Adipose tissue (tissue), 3 donors: Measurements from ENCODE around the gene IL1R2. TPM values are rescaled to one million over a fixed set of nuclear protein-coding genes. Genes with fewer than 3 reads are reported as not detected.

Experiments
- H3K27ac ChIP-seq: one replicate; pipeline ENCODE4 v1.5.1; 2013; ENCODE audit warnings: low read depth, low read length
- WGBS, 3 donors: extraction: QIAGEN DNeasy Blood & Tissue Kit; methylation state at CpG; one replicate each; pipeline ENCODE4 v1.1.7; 2013; 5-methylcytosine and 5-hydroxymethylcytosine counted together
- polyA plus RNA-seq, 3 donors: library from polyadenylated mRNA; stranded (reverse); fragments of 200-250 nt; gene quantifications; one replicate each; pipeline ENCODE4 v1.2.3, GENCODE V29; 2013
- donor health status: healthy with polysubstance abuse.
- donor health status: Bipolar disorder and iron deficiency.
- donor health status: healthy.

The IL1R2 gene, protein sequence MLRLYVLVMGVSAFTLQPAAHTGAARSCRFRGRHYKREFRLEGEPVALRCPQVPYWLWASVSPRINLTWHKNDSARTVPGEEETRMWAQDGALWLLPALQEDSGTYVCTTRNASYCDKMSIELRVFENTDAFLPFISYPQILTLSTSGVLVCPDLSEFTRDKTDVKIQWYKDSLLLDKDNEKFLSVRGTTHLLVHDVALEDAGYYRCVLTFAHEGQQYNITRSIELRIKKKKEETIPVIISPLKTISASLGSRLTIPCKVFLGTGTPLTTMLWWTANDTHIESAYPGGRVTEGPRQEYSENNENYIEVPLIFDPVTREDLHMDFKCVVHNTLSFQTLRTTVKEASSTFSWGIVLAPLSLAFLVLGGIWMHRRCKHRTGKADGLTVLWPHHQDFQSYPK
- 10 to 100 TPM in 2 of 3 donors, 1 to 10 TPM in 1; 6.9 to 42.7 (median 31.5) TPM for polyA plus RNA-seq

DNA sequence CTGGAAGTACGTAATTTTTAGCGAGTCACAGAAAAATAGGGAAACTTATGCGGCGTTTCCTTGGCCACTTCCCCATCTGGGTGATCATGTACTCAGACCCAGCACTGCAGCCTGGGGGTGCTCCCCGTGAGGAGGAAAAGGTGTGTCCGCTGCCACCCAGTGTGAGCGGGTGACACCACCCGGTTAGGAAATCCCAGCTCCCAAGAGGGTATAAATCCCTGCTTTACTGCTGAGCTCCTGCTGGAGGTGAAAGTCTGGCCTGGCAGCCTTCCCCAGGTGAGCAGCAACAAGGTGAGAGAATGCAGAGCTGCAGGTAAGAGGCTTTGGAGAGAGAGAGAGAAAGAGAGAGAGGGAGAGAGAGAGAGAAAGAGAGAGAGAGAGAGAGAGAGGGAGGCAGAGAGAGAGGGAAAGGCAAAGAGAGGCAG is at the start of gene IL1R2:
Gene IL1R2 (plus strand): TSS at position 240 of the 425 bp plus-strand sequence. CDS start 16,616 bp downstream, outside the sequence.
- WGBS, 3 donors = 38 to 68% (median 47%) methylated on average over 8 of the region's 8 CpGs
- no peak within 1 kb of the TSS for H3K27ac ChIP-seq

GRCh38 chr2:101942851-101943250 is 48.9 kb upstream of the IL1R2 start:
- no peak overlapping the region for H3K27ac ChIP-seq
- 55 to 76% (median 69%) methylated on average over 3 of the region's 3 CpGs for WGBS, 3 donors

- WGBS, 3 donors = 63 to 84% (median 76%) methylated on average over 3 of the region's 3 CpGs
- no peak overlapping the region for H3K27ac ChIP-seq
Observed at GRCh38 chr2:101946372-101947039, 45.3 kb upstream of the IL1R2 start.

- H3K27ac ChIP-seq = no peak overlapping the region
- WGBS, 3 donors = 69 to 91% (median 78%) methylated on average over 3 of the region's 3 CpGs
Observed at GRCh38 chr2:101947374-101947773, 44.4 kb upstream of the IL1R2 start.

GRCh38 chr2:101948625-101949155 is 43.1 kb upstream of the IL1R2 start:
- no peak overlapping the region for H3K27ac ChIP-seq

- no peak overlapping the region for H3K27ac ChIP-seq
- WGBS, 3 donors = 83 to 93% (median 91%) methylated on average over 1 of the region's 1 CpG
Observed at GRCh38 chr2:101949304-101949703, 42.5 kb upstream of the IL1R2 start.

- no peak overlapping the region for H3K27ac ChIP-seq
- WGBS, 3 donors = 56 to 63% (median 60%) methylated on average over 1 of the region's 1 CpG
Observed at GRCh38 chr2:101951296-101951695, 40.5 kb upstream of the IL1R2 start.

GRCh38 chr2:101952551-101952950 is 39.2 kb upstream of the IL1R2 start:
- no peak overlapping the region for H3K27ac ChIP-seq
- WGBS, 3 donors = 98 to 100% (median 100%) methylated on average over 1 of the region's 1 CpG

DNA sequence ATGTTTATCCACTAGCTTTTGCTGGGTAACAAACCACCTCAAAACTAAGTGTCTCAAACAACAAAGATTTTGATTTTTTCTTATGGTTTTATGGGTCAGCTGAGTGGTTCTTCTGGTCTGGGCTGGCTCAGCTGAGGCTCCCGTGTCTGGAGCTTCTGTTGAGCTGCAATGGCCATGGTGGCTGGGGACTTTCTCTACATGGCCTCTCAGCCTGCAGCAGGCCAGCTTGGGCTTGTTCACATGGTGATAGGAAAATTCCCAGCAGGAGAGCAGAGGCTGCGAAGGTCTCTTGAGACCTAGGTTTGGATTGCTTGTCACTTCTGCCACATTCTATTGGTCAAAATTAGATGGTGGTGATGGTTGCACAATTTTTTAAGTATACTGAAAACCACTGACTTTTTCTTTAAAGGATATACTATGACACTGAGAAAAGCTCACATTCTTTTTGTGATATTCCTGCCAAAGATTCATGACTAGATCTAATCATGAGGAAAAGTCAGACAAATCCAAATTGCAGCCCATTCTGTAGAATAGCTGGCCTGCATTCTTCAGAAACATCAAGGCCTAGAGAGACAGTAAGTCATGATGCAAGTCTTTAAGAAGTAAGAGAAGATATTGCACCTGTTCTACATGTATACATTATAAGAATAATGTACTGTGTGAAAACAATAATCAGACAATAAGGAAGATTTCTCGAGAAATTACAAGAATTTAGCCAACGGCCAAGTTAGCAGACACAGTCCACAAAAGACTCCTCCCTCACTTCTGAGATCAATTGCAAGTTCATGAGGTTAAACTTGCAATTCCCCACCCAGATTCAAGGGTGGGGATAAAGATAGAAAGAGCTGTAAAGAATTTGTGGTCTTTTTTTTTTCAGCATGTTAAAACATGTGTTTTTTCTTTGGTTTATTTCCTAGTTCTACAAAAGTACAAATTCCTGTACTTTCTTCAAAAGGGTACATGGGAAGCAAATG is 35.0 kb upstream of the IL1R2 start:
- no peak overlapping the region for H3K27ac ChIP-seq
- WGBS, 3 donors = 39 to 55% (median 45%) methylated on average over 4 of the region's 4 CpGs

- WGBS, 3 donors = 0 to 1% (median 0%) methylated on average over 2 of the region's 2 CpGs
Observed at GRCh38 chr2:101958061-101958460, 33.7 kb upstream of the IL1R2 start.

DNA sequence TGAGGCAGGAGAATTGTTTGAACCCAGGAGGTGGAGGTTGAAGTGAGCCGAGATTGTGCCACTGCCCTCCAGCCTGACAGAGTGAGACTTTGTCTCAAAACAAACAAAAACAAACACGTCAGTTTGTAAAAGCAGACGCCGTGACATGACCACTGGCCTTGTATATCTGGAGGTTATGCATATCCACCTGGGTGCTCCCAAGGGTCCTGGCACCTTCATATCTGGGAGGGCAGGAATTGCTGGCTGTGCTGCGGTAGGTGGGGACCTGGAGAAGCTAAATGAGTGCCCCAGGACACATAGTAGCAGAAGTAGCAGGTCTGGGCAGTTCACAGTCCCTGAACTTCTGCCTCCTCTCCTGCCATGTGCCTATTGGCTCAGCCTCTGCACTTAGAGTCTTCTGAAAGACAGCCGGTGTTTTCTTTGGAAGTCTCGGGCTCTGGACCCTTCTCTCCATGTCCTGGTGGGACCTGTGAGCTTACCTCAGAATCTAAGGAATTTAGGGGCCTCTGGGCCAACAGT is 30.9 kb upstream of the IL1R2 start:
- peak overlapping the region; percentile 35 for H3K27ac ChIP-seq
- WGBS, 3 donors = 57 to 70% (median 63%) methylated on average over 7 of the region's 7 CpGs

More at GRCh38 chr2:101958061-101958460, 33.7 kb upstream of the IL1R2 start:
- H3K27ac ChIP-seq = no peak overlapping the region

DNA sequence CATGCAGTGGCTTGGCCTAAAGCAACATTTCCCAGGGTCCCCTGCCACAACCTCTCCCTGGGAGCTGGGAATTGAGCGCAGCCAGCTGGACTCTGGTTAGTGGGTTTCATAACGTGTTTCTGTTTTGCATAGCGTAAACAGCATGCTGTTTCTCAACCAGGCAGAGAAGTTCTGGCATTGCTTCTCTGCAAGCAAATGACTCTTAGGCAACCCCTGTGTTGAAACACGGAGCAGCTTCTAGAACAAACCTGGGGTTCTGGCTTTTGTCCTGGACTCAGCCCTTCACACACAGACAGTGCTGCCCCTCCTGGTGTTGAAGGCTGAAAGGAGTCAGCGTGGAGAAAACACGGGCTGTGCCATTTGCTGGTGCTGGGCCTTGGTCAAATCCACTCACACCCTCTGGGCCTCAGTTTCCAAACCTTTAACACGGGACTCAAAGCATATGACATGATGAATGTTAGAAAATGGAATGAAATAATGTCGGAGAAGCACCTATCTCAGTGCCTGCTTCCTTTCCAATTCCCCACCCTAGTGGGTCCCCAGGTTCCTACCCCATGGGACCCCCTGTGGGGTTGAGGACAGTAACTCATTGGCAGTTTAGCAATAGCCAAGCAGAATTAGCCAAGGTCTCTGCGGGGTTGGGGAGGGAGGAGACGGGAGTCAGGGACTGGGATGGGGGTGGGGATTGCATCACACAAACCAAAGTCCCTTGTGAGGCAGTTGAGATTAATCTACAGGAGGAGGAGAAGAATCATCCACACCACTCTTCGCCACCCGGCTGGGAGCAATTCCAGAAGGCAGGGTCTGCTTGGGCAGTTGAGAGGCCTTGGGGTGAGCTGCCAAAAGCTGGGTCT is 30.2 kb upstream of the IL1R2 start:
- peak overlapping the region; percentile 51 for H3K27ac ChIP-seq
- 25 to 76% (median 29%) methylated on average over 12 of the region's 12 CpGs for WGBS, 3 donors

- WGBS, 3 donors = 67 to 78% (median 78%) methylated on average over 11 of the region's 11 CpGs
- H3K27ac ChIP-seq = peak overlapping the region; percentile 51
Observed at GRCh38 chr2:101962309-101962708, 29.5 kb upstream of the IL1R2 start.

- WGBS, 3 donors = 78 to 85% (median 80%) methylated on average over 4 of the region's 4 CpGs
- H3K27ac ChIP-seq = no peak overlapping the region
Observed at GRCh38 chr2:101963198-101963597, 28.6 kb upstream of the IL1R2 start.

- no peak overlapping the region for H3K27ac ChIP-seq
Observed at GRCh38 chr2:101967826-101968513, 23.8 kb upstream of the IL1R2 start.

GRCh38 chr2:101969723-101970122 is 22.0 kb upstream of the IL1R2 start:
- WGBS, 3 donors = 79 to 94% (median 91%) methylated on average over 3 of the region's 3 CpGs
- no peak overlapping the region for H3K27ac ChIP-seq

More at GRCh38 chr2:101967826-101968513, 23.8 kb upstream of the IL1R2 start:
- WGBS, 3 donors = 67 to 79% (median 70%) methylated on average over 7 of the region's 7 CpGs

DNA sequence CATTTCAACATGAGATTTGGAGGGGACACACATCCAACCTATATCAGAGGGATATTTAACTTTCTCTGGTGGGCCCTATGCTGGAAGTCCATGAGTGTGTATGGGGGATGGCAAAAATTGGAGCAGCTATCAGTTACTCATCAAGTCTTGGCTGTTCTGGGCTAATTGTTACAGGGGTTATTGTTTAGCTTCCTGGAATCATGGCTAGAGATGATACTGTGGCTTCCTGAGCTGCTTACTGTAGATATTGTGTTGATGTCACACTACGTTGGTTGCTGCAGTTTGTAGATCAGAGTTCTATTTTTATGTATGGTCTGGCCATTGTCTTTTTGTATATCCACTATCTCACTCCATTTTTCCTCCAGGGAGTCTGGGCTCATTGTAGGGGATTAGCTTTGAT is 20.9 kb upstream of the IL1R2 start:
- 75 to 92% (median 86%) methylated on average over 1 of the region's 1 CpG for WGBS, 3 donors
- H3K27ac ChIP-seq = no peak overlapping the region
